ENCODE measurements around the gene RXRA.

Gene RXRA

GRCh38 chr9:134335061-134335460 is 8.8 kb downstream of the RXRA start:
- no peak overlapping the region for H3K4me2 ChIP-seq (ENCODE audit: insufficient read depth, low read length)
- no peaks in the 10 kb centered on the region for H3K4me1 ChIP-seq (ENCODE audit: insufficient read depth, low read length)
- ATAC-seq (ENCODE audit: insufficient read depth, low read depth) (no peak), DNase-seq (no peak)
- TF ChIP-seq CTCF (IDR thresholded peaks at IDR 0.05; ENCODE audit: borderline replicate concordance, extremely low read depth, low read length, poor library complexity, severe bottlenecking): no peak
- no peak for TF ChIP-seq EZH2 (IDR thresholded peaks at IDR 0.05; ENCODE audit: borderline replicate concordance, low read depth, low read length, severe bottlenecking)
- H2AFZ ChIP-seq (ENCODE audit: low read depth, low read length): no peak overlapping the region
- H4K20me1 ChIP-seq (ENCODE audit: insufficient read depth, low read length): peaks cover 89% of the 10 kb centered on the region
- H3K79me2 ChIP-seq (ENCODE audit: insufficient read depth, low read length): 0 out of 2 replicates have a peak, but pooled peaks cover 2% of the 10 kb centered on the region
- no peaks in the 10 kb centered on the region for H3K9me3 ChIP-seq (ENCODE audit: insufficient read depth, low read length, severe bottlenecking)
- H3K27ac ChIP-seq (ENCODE audit: low read length): no peak overlapping the region
- no peak overlapping the region for H3K9ac ChIP-seq (ENCODE audit: low read depth, low read length)
- no peaks in the 10 kb centered on the region for H3K27me3 ChIP-seq (ENCODE audit: insufficient read depth, low read length, poor library complexity)
- H3K36me3 ChIP-seq (ENCODE audit: insufficient read depth, low read length): no peaks in the 10 kb centered on the region
- no peak overlapping the region for H3K4me3 ChIP-seq (ENCODE audit: low read depth in 1 of 2, low read length in 2 of 2)

GRCh38 chr9:134335486-134336220 is 9.4 kb downstream of the RXRA start:
- no peak for DNase-seq
- Histone ChIP-seq H3K79me2 (ENCODE audit: insufficient read depth, low read length) (0 out of 2 replicates have a peak, but pooled peaks cover 2% of the 10 kb centered on the region), H3K9me3 (ENCODE audit: insufficient read depth, low read length, severe bottlenecking) (no peaks in the 10 kb centered on the region), H3K4me2 (ENCODE audit: insufficient read depth, low read length) (no peak overlapping the region), H3K27ac (ENCODE audit: low read length) (no peak overlapping the region), H3K4me1 (ENCODE audit: insufficient read depth, low read length) (no peaks in the 10 kb centered on the region), H2AFZ (ENCODE audit: low read depth, low read length) (no peak overlapping the region), H3K4me3 (ENCODE audit: low read depth in 1 of 2, low read length in 2 of 2) (no peak overlapping the region), H4K20me1 (ENCODE audit: insufficient read depth, low read length) (peaks cover 89% of the 10 kb centered on the region), H3K27me3 (ENCODE audit: insufficient read depth, low read length, poor library complexity) (no peaks in the 10 kb centered on the region), H3K36me3 (ENCODE audit: insufficient read depth, low read length) (no peaks in the 10 kb centered on the region), H3K9ac (ENCODE audit: low read depth, low read length) (no peak overlapping the region)
- no peak for TF ChIP-seq CTCF (IDR thresholded peaks at IDR 0.05; ENCODE audit: borderline replicate concordance, extremely low read depth, low read length, poor library complexity, severe bottlenecking)
- no peak for TF ChIP-seq EZH2 (IDR thresholded peaks at IDR 0.05; ENCODE audit: borderline replicate concordance, low read depth, low read length, severe bottlenecking)
- ATAC-seq (ENCODE audit: insufficient read depth, low read depth): no peak

GRCh38 chr9:134336228-134336627 is 10.0 kb downstream of the RXRA start:
- Histone ChIP-seq H3K4me2 (ENCODE audit: insufficient read depth, low read length) (no peak overlapping the region), H4K20me1 (ENCODE audit: insufficient read depth, low read length) (peaks cover 89% of the 10 kb centered on the region), H3K4me3 (ENCODE audit: low read depth in 1 of 2, low read length in 2 of 2) (no peak overlapping the region), H3K79me2 (ENCODE audit: insufficient read depth, low read length) (0 out of 2 replicates have a peak, but pooled peaks cover 2% of the 10 kb centered on the region), H3K4me1 (ENCODE audit: insufficient read depth, low read length) (no peaks in the 10 kb centered on the region), H3K9ac (ENCODE audit: low read depth, low read length) (no peak overlapping the region), H2AFZ (ENCODE audit: low read depth, low read length) (no peak overlapping the region), H3K27me3 (ENCODE audit: insufficient read depth, low read length, poor library complexity) (no peaks in the 10 kb centered on the region), H3K9me3 (ENCODE audit: insufficient read depth, low read length, severe bottlenecking) (no peaks in the 10 kb centered on the region), H3K36me3 (ENCODE audit: insufficient read depth, low read length) (no peaks in the 10 kb centered on the region), H3K27ac (ENCODE audit: low read length) (no peak overlapping the region)
- TF ChIP-seq CTCF (IDR thresholded peaks at IDR 0.05; ENCODE audit: borderline replicate concordance, extremely low read depth, low read length, poor library complexity, severe bottlenecking) (no peak), EZH2 (IDR thresholded peaks at IDR 0.05; ENCODE audit: borderline replicate concordance, low read depth, low read length, severe bottlenecking) (no peak)
- DNase-seq (no peak), ATAC-seq (ENCODE audit: insufficient read depth, low read depth) (no peak)
